ENCODE data around the gene NFASC. TPM values are rescaled to one million over a fixed set of nuclear protein-coding genes. Genes with fewer than 3 reads are reported as not detected.

Gene NFASC
- total RNA-seq, 1 experiment from 2014 or later = 16.9 TPM

- DNase-seq (ENCODE audit: low read depth, low spot score) (no peak), ATAC-seq (no peak)
- no peak overlapping the region for H3K27ac ChIP-seq (ENCODE audit: low read length)
- no peaks in the 10 kb centered on the region for H3K27me3 ChIP-seq (ENCODE audit: control insufficient read depth, insufficient read depth, low read length)
- ChIA-PET CTCF (interaction anchor here (1.7 kb wide), 1 partner anchor 10 kb away, joined by 6 read pairs; no protein-coding TSS in a partner anchor), POLR2A (no interaction called here)
- no TSS peak for BruUV-seq (replicated peaks)
- H3K4me1 ChIP-seq (ENCODE audit: control insufficient read depth, insufficient read depth, low read length) = no peaks in the 10 kb centered on the region
- in situ Hi-C loops (cut with HindIII; ENCODE audit: low pct_unique_long_range_greater_than_20kb, low sequenced_read_pairs) = no loop called here
- intact Hi-C loops (cut with micrococcal nuclease; ENCODE audit: unreplicated experiment) = no loop called here
- no peak overlapping the region for H3K4me3 ChIP-seq (ENCODE audit: low read depth in 2 of 2, low read length in 2 of 2)
- H3K36me3 ChIP-seq (ENCODE audit: control insufficient read depth, insufficient read depth, low read length) = no peaks in the 10 kb centered on the region
- TF ChIP-seq POLR2AphosphoS5 (IDR thresholded peaks at IDR 0.05; ENCODE audit: low read depth, low read length) (no peak), CTCF (IDR thresholded peaks at IDR 0.05) (no peak), REST (IDR thresholded peaks at IDR 0.05; ENCODE audit: insufficient read depth in 1 of 2, low read depth in 2 of 2, low read length in 1 of 2) (no peak), TCF7L2 (IDR thresholded peaks at IDR 0.05; ENCODE audit: low read depth, low read length) (no peak), SIN3A (IDR thresholded peaks at IDR 0.05; ENCODE audit: borderline replicate concordance, insufficient read depth, low read depth, low read length) (no peak)
- no peaks in the 10 kb centered on the region for H3K9me3 ChIP-seq (ENCODE audit: control insufficient read depth, insufficient read depth, low read depth, low read length)
Observed at GRCh38 chr1:205071801-205072200, 201.1 kb downstream of the NFASC start.

GRCh38 chr1:205072286-205072685, 201.6 kb downstream of the NFASC start:
- H3K27ac ChIP-seq (ENCODE audit: low read length) = no peak overlapping the region
- in situ Hi-C loops (cut with HindIII; ENCODE audit: low pct_unique_long_range_greater_than_20kb, low sequenced_read_pairs) = no loop called here
- DNase-seq (ENCODE audit: low read depth, low spot score) (no peak), ATAC-seq (no peak)
- intact Hi-C loops (cut with micrococcal nuclease; ENCODE audit: unreplicated experiment) = no loop called here
- no peaks in the 10 kb centered on the region for H3K36me3 ChIP-seq (ENCODE audit: control insufficient read depth, insufficient read depth, low read length)
- H3K4me1 ChIP-seq (ENCODE audit: control insufficient read depth, insufficient read depth, low read length) = no peaks in the 10 kb centered on the region
- POLR2A ChIA-PET = no interaction called here
- CTCF ChIA-PET = no interaction called here
- no peak overlapping the region for H3K4me3 ChIP-seq (ENCODE audit: low read depth in 2 of 2, low read length in 2 of 2)
- H3K27me3 ChIP-seq (ENCODE audit: control insufficient read depth, insufficient read depth, low read length) = no peaks in the 10 kb centered on the region
- TF ChIP-seq CTCF (IDR thresholded peaks at IDR 0.05) = no peak
- no peak for TF ChIP-seq POLR2AphosphoS5 (IDR thresholded peaks at IDR 0.05; ENCODE audit: low read depth, low read length)
- TF ChIP-seq SIN3A (IDR thresholded peaks at IDR 0.05; ENCODE audit: borderline replicate concordance, insufficient read depth, low read depth, low read length) = no peak
- no peak for TF ChIP-seq REST (IDR thresholded peaks at IDR 0.05; ENCODE audit: insufficient read depth in 1 of 2, low read depth in 2 of 2, low read length in 1 of 2)
- no peak for TF ChIP-seq TCF7L2 (IDR thresholded peaks at IDR 0.05; ENCODE audit: low read depth, low read length)
- no peaks in the 10 kb centered on the region for H3K9me3 ChIP-seq (ENCODE audit: control insufficient read depth, insufficient read depth, low read depth, low read length)
- BruUV-seq (replicated peaks) = no TSS peak

Other genes starting within 250 kb of the NFASC start
- gene LRRN2, start 185.1 kb upstream of the NFASC start, total RNA-seq (2021; ENCODE audit: unreplicated experiment) = 2.0 TPM
- not detected for gene CNTN2, start 172.3 kb downstream of the NFASC start, total RNA-seq (2021; ENCODE audit: unreplicated experiment)
- 4.0 TPM for gene TMEM81, start 213.6 kb downstream of the NFASC start, total RNA-seq (2021; ENCODE audit: unreplicated experiment)